ENCODE data around the gene SMARCD1.

SMARCD1 gene

GRCh38 chr12:50057000-50057841 lies 27.9 kb upstream of the SMARCD1 start, which contains the start of gene ASIC1:
TSS of gene ASIC1 (plus strand) at chr12:50057596. CDS start at chr12:50058767, 1,171 bp downstream.
- DNase-seq (ENCODE audit: low spot score): peak; percentile 49

GRCh38 chr12:50057896-50058670 lies 27.1 kb upstream of the SMARCD1 start:
- no peak for DNase-seq (ENCODE audit: low spot score)

GRCh38 chr12:50058743-50059312 lies 26.3 kb upstream of the SMARCD1 start:
- DNase-seq (ENCODE audit: low spot score): no peak

GRCh38 chr12:50059440-50060119 lies 25.6 kb upstream of the SMARCD1 start:
- peak; percentile 28 for DNase-seq (ENCODE audit: low spot score)

- no peak for DNase-seq (ENCODE audit: low spot score)
Measured at GRCh38 chr12:50060120-50060468, 25.0 kb upstream of the SMARCD1 start.

GRCh38 chr12:50061171-50061570 lies 24.0 kb upstream of the SMARCD1 start:
- no peak for DNase-seq (ENCODE audit: low spot score)

- no peak for DNase-seq (ENCODE audit: low spot score)
Measured at GRCh38 chr12:50061946-50062686, 23.0 kb upstream of the SMARCD1 start.

- no peak for DNase-seq (ENCODE audit: low spot score)
Measured at GRCh38 chr12:50062728-50063460, 22.2 kb upstream of the SMARCD1 start.

GRCh38 chr12:50065726-50066310 lies 19.3 kb upstream of the SMARCD1 start:
- DNase-seq (ENCODE audit: low spot score): no peak

- DNase-seq (ENCODE audit: low spot score): peak; percentile 94
Measured at GRCh38 chr12:50066402-50066801, 18.7 kb upstream of the SMARCD1 start.

- DNase-seq (ENCODE audit: low spot score): no peak
Measured at GRCh38 chr12:50069069-50069468, 16.1 kb upstream of the SMARCD1 start.

- DNase-seq (ENCODE audit: low spot score): no peak
Measured at GRCh38 chr12:50069539-50069938, 15.6 kb upstream of the SMARCD1 start.

GRCh38 chr12:50070314-50071060 lies 14.7 kb upstream of the SMARCD1 start:
- peak; percentile 87 for DNase-seq (ENCODE audit: low spot score)

GRCh38 chr12:50072198-50072907 lies 12.8 kb upstream of the SMARCD1 start:
- no peak for DNase-seq (ENCODE audit: low spot score)

GRCh38 chr12:50073206-50073605 lies 11.9 kb upstream of the SMARCD1 start:
- no peak for DNase-seq (ENCODE audit: low spot score)

GRCh38 chr12:50073712-50074111 lies 11.4 kb upstream of the SMARCD1 start:
- no peak for DNase-seq (ENCODE audit: low spot score)

- DNase-seq (ENCODE audit: low spot score): peak; percentile 86
Measured at GRCh38 chr12:50074936-50075807, 10.0 kb upstream of the SMARCD1 start.

GRCh38 chr12:50075808-50076170 lies 9.4 kb upstream of the SMARCD1 start:
- no peak for DNase-seq (ENCODE audit: low spot score)
